Stomach (tissue), 4 donors: ENCODE measurements around the gene ZBED6.

Experiments used
- CTCF ChIP-seq, 7 experiments: fragments of 450-650 bp in 4 of 7; fragments of 200-600 bp in 3 of 7; sonication (generic) in 3 of 7; IDR thresholded peaks; one replicate each; pipeline ENCODE4 v1.5.1; 2016 to 2019; ENCODE audit warnings: antibody characterized with exemption in 7 of 7, control low read depth in 2 of 7, mild to moderate bottlenecking in 1 of 7
- POLR2A ChIP-seq, 4 donors: fragments of 450-650 bp; IDR thresholded peaks; one replicate each; pipeline ENCODE4 v1.6.1; 2016; ENCODE audit warnings: antibody characterized with exemption in 4 of 4, control low read depth in 2 of 4, mild to moderate bottlenecking in 1 of 4, moderate library complexity in 1 of 4

GRCh38 chr1:203765029-203765837 lies 30.2 kb upstream of the ZBED6 start, which contains the start of gene LAX1:
- no peak for TF ChIP-seq POLR2A (IDR thresholded peaks at IDR 0.05)
- TF ChIP-seq CTCF (IDR thresholded peaks at IDR 0.05): no peak
